ENCODE data around the gene ATF7IP2.
"Not testable (repeated sequence)": the region's sequence is repeated elsewhere in the genome, so short reads cannot be mapped to it uniquely, and the experiment has no call there.

The ATF7IP2 gene, protein sequence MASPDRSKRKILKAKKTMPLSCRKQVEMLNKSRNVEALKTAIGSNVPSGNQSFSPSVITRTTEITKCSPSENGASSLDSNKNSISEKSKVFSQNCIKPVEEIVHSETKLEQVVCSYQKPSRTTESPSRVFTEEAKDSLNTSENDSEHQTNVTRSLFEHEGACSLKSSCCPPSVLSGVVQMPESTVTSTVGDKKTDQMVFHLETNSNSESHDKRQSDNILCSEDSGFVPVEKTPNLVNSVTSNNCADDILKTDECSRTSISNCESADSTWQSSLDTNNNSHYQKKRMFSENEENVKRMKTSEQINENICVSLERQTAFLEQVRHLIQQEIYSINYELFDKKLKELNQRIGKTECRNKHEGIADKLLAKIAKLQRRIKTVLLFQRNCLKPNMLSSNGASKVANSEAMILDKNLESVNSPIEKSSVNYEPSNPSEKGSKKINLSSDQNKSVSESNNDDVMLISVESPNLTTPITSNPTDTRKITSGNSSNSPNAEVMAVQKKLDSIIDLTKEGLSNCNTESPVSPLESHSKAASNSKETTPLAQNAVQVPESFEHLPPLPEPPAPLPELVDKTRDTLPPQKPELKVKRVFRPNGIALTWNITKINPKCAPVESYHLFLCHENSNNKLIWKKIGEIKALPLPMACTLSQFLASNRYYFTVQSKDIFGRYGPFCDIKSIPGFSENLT

GRCh38 chr16:10385725-10386516 lies at the start of gene ATF7IP2:
ATF7IP2 (plus strand) TSS chr16:10386061; CDS start chr16:10430621, 44,560 bp downstream.
- Histone ChIP-seq H3K4me1 (ENCODE audit: control insufficient read depth, insufficient read depth, low read length) (peaks cover 9% of the 10 kb centered on the region; the same call in 1 of the 2 replicates), H3K4me3 (ENCODE audit: low read depth, low read length) (peak within 1 kb of the TSS; percentile 79), H3K9ac (ENCODE audit: low read length) (peak within 1 kb of the TSS; percentile 64), H3K36me3 (ENCODE audit: control insufficient read depth, insufficient read depth, low read length) (peaks cover 19% of the 10 kb centered on the region), H3K27ac (ENCODE audit: low read depth, low read length) (peak within 1 kb of the TSS; percentile 61; the same call in 1 of the 2 replicates), H3K27me3 (ENCODE audit: control insufficient read depth, insufficient read depth, low read length) (no peaks in the 10 kb centered on the region), H3K9me3 (ENCODE audit: control insufficient read depth, insufficient read depth, low read depth, low read length) (peaks cover 3% of the 10 kb centered on the region; the same call in 1 of the 2 replicates)

DNA sequence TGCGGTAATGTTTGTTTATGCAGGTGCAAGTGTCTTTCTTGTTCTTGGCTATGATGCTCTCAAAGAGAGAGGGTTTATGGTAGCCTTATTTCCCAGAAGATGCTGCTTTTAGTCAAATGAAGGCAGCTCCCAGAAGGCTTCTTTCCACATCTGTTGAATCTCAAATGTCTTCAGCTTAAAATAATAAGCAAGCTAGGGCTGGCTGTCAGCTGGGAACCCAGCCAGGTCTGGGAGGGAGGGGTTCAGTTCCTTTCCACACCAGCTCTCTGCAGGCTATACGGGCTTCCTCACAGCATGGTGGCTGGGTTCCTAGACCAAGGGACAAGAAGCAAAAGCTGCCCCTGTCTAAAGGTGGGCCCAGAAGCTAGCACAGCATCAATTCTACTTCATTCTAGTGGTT lies 47.4 kb upstream of the ATF7IP2 start:
- H3K27me3 ChIP-seq (ENCODE audit: control insufficient read depth, insufficient read depth, low read length), result no peaks in the 10 kb centered on the region
- no peak overlapping the region for H3K4me3 ChIP-seq (ENCODE audit: low read depth, low read length)
- no peaks in the 10 kb centered on the region for H3K36me3 ChIP-seq (ENCODE audit: control insufficient read depth, insufficient read depth, low read length)
- H3K27ac ChIP-seq (ENCODE audit: low read depth, low read length), result no peak overlapping the region
- H3K9ac ChIP-seq (ENCODE audit: low read length), result no peak overlapping the region
- no peaks in the 10 kb centered on the region for H3K4me1 ChIP-seq (ENCODE audit: control insufficient read depth, insufficient read depth, low read length)
- peaks cover 41% of the 10 kb centered on the region for H3K9me3 ChIP-seq (ENCODE audit: control insufficient read depth, insufficient read depth, low read depth, low read length)

DNA sequence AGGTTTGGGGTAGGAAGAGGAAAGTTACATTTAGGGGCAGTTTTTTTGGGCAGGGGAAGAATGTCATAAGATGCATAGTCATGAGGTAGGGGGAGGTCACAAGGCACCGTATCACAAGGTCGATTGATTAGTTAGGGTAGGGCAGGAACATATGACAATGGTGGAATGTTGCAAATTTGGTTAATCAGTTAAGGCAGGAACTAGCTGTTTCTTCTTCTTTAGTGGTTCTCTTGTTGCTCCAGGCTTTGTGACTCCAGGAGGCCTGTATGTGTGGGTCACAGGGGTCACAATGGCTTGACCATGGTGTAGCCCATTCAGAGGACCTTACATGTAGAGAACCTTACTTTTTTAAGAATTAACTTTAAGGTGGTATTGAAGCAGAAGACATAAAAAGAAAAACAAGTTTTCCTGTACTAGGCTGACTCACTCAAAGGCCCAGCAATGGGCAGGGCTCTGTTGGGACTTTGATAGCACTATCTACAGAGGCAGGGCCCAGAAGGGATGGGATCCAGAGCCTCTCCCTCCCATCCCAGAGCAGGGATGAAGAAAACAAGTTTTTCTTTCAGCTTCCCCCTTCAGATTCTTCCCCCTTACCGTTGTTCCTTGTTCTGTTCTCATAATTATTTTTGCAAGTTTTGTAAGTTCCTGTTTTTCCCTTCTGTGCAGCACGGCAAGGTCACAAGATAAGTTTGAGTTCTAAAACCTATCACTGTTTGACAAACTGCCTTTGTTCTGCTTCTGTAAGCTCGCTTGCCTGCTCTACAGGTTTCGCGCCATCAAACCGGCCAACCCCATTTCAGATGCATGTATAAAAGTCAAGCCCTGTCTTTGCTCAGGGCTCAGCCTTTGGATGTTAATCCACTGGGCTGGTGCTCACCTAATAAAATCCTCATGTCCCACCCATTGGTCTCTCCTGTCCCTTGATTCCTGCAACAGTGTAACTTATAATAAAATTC lies 45.8 kb upstream of the ATF7IP2 start:
- Histone ChIP-seq H3K9me3 (ENCODE audit: control insufficient read depth, insufficient read depth, low read depth, low read length) (peaks cover 54% of the 10 kb centered on the region), H3K4me3 (ENCODE audit: low read depth, low read length) (no peak overlapping the region), H3K36me3 (ENCODE audit: control insufficient read depth, insufficient read depth, low read length) (no peaks in the 10 kb centered on the region), H3K27ac (ENCODE audit: low read depth, low read length) (no peak overlapping the region), H3K4me1 (ENCODE audit: control insufficient read depth, insufficient read depth, low read length) (no peaks in the 10 kb centered on the region), H3K27me3 (ENCODE audit: control insufficient read depth, insufficient read depth, low read length) (no peaks in the 10 kb centered on the region), H3K9ac (ENCODE audit: low read length) (no peak overlapping the region)

DNA sequence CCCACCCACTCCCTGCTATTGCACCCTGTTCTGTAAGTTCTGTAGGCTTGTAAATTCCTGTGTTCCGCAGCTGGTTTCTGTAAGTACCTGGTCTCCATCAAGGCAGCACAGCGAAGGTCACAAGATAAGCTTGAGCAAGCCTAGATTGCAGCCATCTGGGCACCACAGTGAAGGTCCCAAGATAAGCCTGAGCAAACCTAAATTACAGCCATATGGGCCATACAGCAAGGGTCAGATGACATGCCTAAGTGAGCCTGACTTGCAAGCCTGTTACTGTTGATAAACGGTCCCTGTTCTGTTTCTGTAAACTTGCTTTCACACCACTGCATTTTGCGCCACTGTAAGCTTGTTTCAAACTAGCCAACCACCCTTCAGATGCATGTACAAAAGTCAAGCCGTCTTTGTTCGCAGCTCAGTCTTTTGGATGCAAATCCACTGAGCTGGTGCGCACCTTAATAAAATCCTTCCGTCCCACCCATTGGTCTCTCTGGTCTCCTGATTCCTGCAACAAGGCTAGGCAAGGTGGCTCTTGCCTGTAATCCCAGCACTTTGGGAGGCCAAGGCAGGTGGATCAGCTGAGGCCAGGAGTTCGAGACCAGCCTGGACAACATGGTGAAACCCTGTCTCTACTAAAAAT lies 42.6 kb upstream of the ATF7IP2 start:
- Histone ChIP-seq H3K9me3 (ENCODE audit: control insufficient read depth, insufficient read depth, low read depth, low read length) (peaks cover 65% of the 10 kb centered on the region), H3K27ac (ENCODE audit: low read depth, low read length) (no peak overlapping the region), H3K4me3 (ENCODE audit: low read depth, low read length) (no peak overlapping the region), H3K4me1 (ENCODE audit: control insufficient read depth, insufficient read depth, low read length) (no peaks in the 10 kb centered on the region), H3K27me3 (ENCODE audit: control insufficient read depth, insufficient read depth, low read length) (no peaks in the 10 kb centered on the region), H3K36me3 (ENCODE audit: control insufficient read depth, insufficient read depth, low read length) (no peaks in the 10 kb centered on the region), H3K9ac (ENCODE audit: low read length) (no peak overlapping the region)

GRCh38 chr16:10344699-10345098 lies 41.2 kb upstream of the ATF7IP2 start:
- H3K27ac ChIP-seq (ENCODE audit: low read depth, low read length); H3K36me3 ChIP-seq (ENCODE audit: control insufficient read depth, insufficient read depth, low read length); H3K4me3 ChIP-seq (ENCODE audit: low read depth, low read length); H3K9ac ChIP-seq (ENCODE audit: low read length); H3K4me1 ChIP-seq (ENCODE audit: control insufficient read depth, insufficient read depth, low read length); H3K27me3 ChIP-seq (ENCODE audit: control insufficient read depth, insufficient read depth, low read length): not testable (repeated sequence)
- H3K9me3 ChIP-seq (ENCODE audit: control insufficient read depth, insufficient read depth, low read depth, low read length), result peaks cover 58% of the 10 kb centered on the region

DNA sequence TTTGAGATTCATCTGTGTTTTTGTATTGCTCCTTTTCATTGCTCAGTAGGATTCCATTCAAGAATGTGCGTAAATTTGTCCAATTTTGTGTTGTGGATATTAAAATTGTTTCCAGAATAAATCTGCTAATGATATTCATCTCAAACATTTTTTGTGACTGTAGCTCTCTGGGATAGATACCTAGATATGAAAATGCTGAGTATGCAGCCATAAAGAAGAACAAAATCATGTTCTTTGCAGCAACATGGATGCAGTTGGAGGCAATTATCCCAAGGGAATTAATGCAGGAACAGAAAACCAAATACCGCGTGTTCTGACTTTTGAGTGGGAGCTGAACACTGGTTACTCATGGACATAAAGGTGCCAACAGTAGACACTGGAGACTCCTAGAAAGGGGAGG lies 40.2 kb upstream of the ATF7IP2 start:
- no peak overlapping the region for H3K27ac ChIP-seq (ENCODE audit: low read depth, low read length)
- no peak overlapping the region for H3K4me3 ChIP-seq (ENCODE audit: low read depth, low read length)
- no peak overlapping the region for H3K9ac ChIP-seq (ENCODE audit: low read length)
- no peaks in the 10 kb centered on the region for H3K36me3 ChIP-seq (ENCODE audit: control insufficient read depth, insufficient read depth, low read length)
- H3K9me3 ChIP-seq (ENCODE audit: control insufficient read depth, insufficient read depth, low read depth, low read length), result peaks cover 48% of the 10 kb centered on the region
- H3K27me3 ChIP-seq (ENCODE audit: control insufficient read depth, insufficient read depth, low read length), result no peaks in the 10 kb centered on the region
- no peaks in the 10 kb centered on the region for H3K4me1 ChIP-seq (ENCODE audit: control insufficient read depth, insufficient read depth, low read length)

DNA sequence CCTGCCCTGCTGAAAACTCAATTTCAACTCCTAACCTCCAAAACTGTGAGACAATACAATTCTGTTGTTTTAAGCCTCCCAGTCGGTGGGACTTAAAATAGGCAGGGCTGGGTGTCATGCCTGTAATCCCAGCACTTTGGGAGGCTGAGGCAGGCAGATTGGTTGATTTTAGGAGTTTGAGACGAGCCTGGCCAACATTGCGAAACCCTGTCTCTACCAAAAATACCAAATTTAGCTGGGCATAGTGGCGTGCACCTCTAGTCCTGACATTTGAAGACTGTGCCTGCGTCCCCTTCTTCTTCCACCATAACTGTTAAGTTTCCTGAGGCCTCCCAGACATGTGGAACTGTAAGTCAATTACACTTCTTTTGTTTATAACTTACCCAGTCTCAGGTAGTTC lies 36.0 kb upstream of the ATF7IP2 start:
- H3K27me3 ChIP-seq (ENCODE audit: control insufficient read depth, insufficient read depth, low read length), result no peaks in the 10 kb centered on the region
- no peak overlapping the region for H3K4me3 ChIP-seq (ENCODE audit: low read depth, low read length)
- H3K36me3 ChIP-seq (ENCODE audit: control insufficient read depth, insufficient read depth, low read length), result no peaks in the 10 kb centered on the region
- H3K4me1 ChIP-seq (ENCODE audit: control insufficient read depth, insufficient read depth, low read length), result no peaks in the 10 kb centered on the region
- H3K27ac ChIP-seq (ENCODE audit: low read depth, low read length), result no peak overlapping the region
- no peak overlapping the region for H3K9ac ChIP-seq (ENCODE audit: low read length)
- H3K9me3 ChIP-seq (ENCODE audit: control insufficient read depth, insufficient read depth, low read depth, low read length), result peaks cover 13% of the 10 kb centered on the region

DNA sequence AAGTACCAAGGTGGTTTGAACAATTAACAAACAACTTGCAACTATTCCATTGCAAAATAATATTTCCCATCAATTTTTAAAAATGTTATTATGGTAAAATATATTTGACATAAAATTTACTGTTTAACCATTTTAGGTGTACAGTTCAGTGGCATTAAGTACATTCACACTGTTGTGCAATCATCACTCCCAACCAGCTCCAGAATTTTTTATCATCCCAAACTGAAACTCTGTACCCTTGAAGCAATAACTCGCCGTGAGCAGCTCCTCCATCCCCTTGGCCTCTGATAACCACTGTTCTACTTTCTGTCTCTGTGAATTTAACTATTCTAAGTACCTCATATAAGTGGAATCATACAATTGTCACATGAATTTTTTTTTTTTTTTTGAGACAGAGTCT lies 33.6 kb upstream of the ATF7IP2 start:
- Histone ChIP-seq H3K9ac (ENCODE audit: low read length) (no peak overlapping the region), H3K27ac (ENCODE audit: low read depth, low read length) (no peak overlapping the region), H3K27me3 (ENCODE audit: control insufficient read depth, insufficient read depth, low read length) (no peaks in the 10 kb centered on the region), H3K4me3 (ENCODE audit: low read depth, low read length) (no peak overlapping the region), H3K4me1 (ENCODE audit: control insufficient read depth, insufficient read depth, low read length) (no peaks in the 10 kb centered on the region), H3K9me3 (ENCODE audit: control insufficient read depth, insufficient read depth, low read depth, low read length) (no peaks in the 10 kb centered on the region), H3K36me3 (ENCODE audit: control insufficient read depth, insufficient read depth, low read length) (no peaks in the 10 kb centered on the region)

- Histone ChIP-seq H3K27ac (ENCODE audit: low read depth, low read length) (no peak overlapping the region), H3K9ac (ENCODE audit: low read length) (no peak overlapping the region), H3K4me3 (ENCODE audit: low read depth, low read length) (no peak overlapping the region), H3K36me3 (ENCODE audit: control insufficient read depth, insufficient read depth, low read length) (no peaks in the 10 kb centered on the region), H3K27me3 (ENCODE audit: control insufficient read depth, insufficient read depth, low read length) (no peaks in the 10 kb centered on the region), H3K4me1 (ENCODE audit: control insufficient read depth, insufficient read depth, low read length) (no peaks in the 10 kb centered on the region), H3K9me3 (ENCODE audit: control insufficient read depth, insufficient read depth, low read depth, low read length) (no peaks in the 10 kb centered on the region)
Observed at GRCh38 chr16:10355589-10355988, 30.3 kb upstream of the ATF7IP2 start.
